GM12878 (cell line): ENCODE data around the gene PGC. TPM values are rescaled to one million over a fixed set of nuclear protein-coding genes. Genes with fewer than 3 reads are reported as not detected.
A peak's percentile ranks its signal among the peaks of the same experiment; 100 is the strongest.

ENCODE experiments used
- ATAC-seq: fragments of 200-7000 bp; cut with Tn5 transposase; 3 replicates; pipeline ENCODE4 v1.9.1; 2020; ENCODE audit warnings: mild to moderate bottlenecking, moderate library complexity
- BruUV-seq: library from RNA; stranded (reverse); fragments of 400-500 nt; replicated peaks from 2 replicates; lab custom pipeline; 2021; lab: Mats Ljungman, UMichigan
- CTCF ChIA-PET: fragments of 300-600 bp; sonication (Branson Sonifier 250); formaldehyde crosslinking; extraction: SDS; loops from one replicate; lab custom pipeline; 2021; ENCODE audit warnings: inconsistent platforms; lab: Yijun Ruan, JAX
- POLR2A ChIA-PET: fragments of 350-600 bp; formaldehyde crosslinking; extraction: SDS; loops from one replicate; lab custom pipeline; 2021; ENCODE audit warnings: inconsistent platforms; lab: Charles Lee
- RAD21 ChIA-PET: fragments of 300-600 bp; sonication (Branson Sonifier 250); formaldehyde crosslinking; loops from one replicate; lab custom pipeline; 2023; ENCODE audit warnings: antibody characterized with exemption; ENCODE audit not compliant: unreplicated experiment; lab: Charles Lee
- SMC1A ChIA-PET: fragments of 300-600 bp; sonication (Branson Sonifier 250); formaldehyde crosslinking; loops from one replicate; lab custom pipeline; 2023; ENCODE audit not compliant: unreplicated experiment, uncharacterized antibody; lab: Charles Lee
- DNase-seq: peaks from one replicate; pipeline ENCODE4 v3.0.0-alpha.2; 2011; ENCODE audit warnings: low read depth, low spot score
- FAIRE-seq: peaks from 3 replicates; lab custom pipeline; 2011; peaks lifted over from hg19 to GRCh38; lab: Jason Lieb, UNC
- H2AFZ ChIP-seq: 2 replicates; pipeline ENCODE4 v1.6.0; 2011; ENCODE audit warnings: low read depth, low read length, control low read depth; ENCODE audit not compliant: control insufficient read depth
- H3K27ac ChIP-seq: 2 replicates; pipeline ENCODE4 v1.5.1; 2011; ENCODE audit warnings: control low read depth; ENCODE audit not compliant: control insufficient read depth, insufficient read depth
- H3K27me3 ChIP-seq, 2 experiments: replicated peaks in 1 of 2; 2 replicates each; pipeline versions ENCODE4 v1.6.0 to v1.6.1; 2011; ENCODE audit warnings: low read length in 1 of 2; ENCODE audit not compliant: control insufficient read depth in 2 of 2, insufficient read depth in 2 of 2
- H3K36me3 ChIP-seq, 2 experiments: 2 replicates each; pipeline ENCODE4 v1.5.1; 2011; ENCODE audit warnings: low read length in 1 of 2; ENCODE audit not compliant: control insufficient read depth in 2 of 2, insufficient read depth in 2 of 2
- H3K4me1 ChIP-seq: 2 replicates; pipeline ENCODE4 v1.6.1; 2011; ENCODE audit warnings: mild to moderate bottlenecking, low read length, moderate library complexity, mixed read lengths; ENCODE audit not compliant: control insufficient read depth, insufficient read depth
- H3K4me2 ChIP-seq: 2 replicates; pipeline ENCODE4 v1.6.0; 2011; ENCODE audit warnings: control low read depth; ENCODE audit not compliant: control insufficient read depth, insufficient read depth
- H3K4me3 ChIP-seq: fragments of 200-600 bp; sonication (generic); 2 replicates; pipeline ENCODE4 v1.5.1; 2016
- H3K79me2 ChIP-seq: 2 replicates; pipeline ENCODE4 v1.6.0; 2011; ENCODE audit warnings: low read length; ENCODE audit not compliant: control insufficient read depth, insufficient read depth
- H3K9ac ChIP-seq: 2 replicates; pipeline ENCODE4 v1.8.0; 2011; ENCODE audit warnings: low read length, control low read depth, mixed read lengths; ENCODE audit not compliant: control insufficient read depth, insufficient read depth
- H3K9me3 ChIP-seq: replicated peaks from 3 replicates; pipeline ENCODE4 v1.5.1; 2011; ENCODE audit warnings: mild to moderate bottlenecking, low read length; ENCODE audit not compliant: control insufficient read depth, insufficient read depth
- H4K20me1 ChIP-seq: 2 replicates; pipeline ENCODE4 v1.6.0; 2011; ENCODE audit not compliant: control insufficient read depth, insufficient read depth
- BMI1 ChIP-seq: fragments of 450-650 bp; IDR thresholded peaks from 2 replicates; pipeline ENCODE4 v1.6.1; 2016; ENCODE audit warnings: mild to moderate bottlenecking, moderate library complexity, borderline replicate concordance
- CREM ChIP-seq: IDR thresholded peaks from 2 replicates; pipeline ENCODE4 v1.6.1; 2014; ENCODE audit warnings: antibody characterized with exemption, low read depth
- ELK1 ChIP-seq: IDR thresholded peaks from 2 replicates; pipeline ENCODE4 v1.6.1; 2012; ENCODE audit warnings: low read depth, low read length, improper control_type of control experiment
- EZH2 ChIP-seq: IDR thresholded peaks from 2 replicates; pipeline ENCODE4 v1.6.1; 2012; ENCODE audit warnings: low read depth, mild to moderate bottlenecking, control low read depth, inconsistent platforms, low read length, borderline replicate concordance; ENCODE audit not compliant: control insufficient read depth
- IKZF1 ChIP-seq: fragments of 450-650 bp; conservative IDR thresholded peaks from 2 replicates; pipeline ENCODE4 v1.6.1; 2017; ENCODE audit warnings: antibody characterized with exemption, mild to moderate bottlenecking
- IKZF2 ChIP-seq, 2 experiments: fragments of 450-650 bp; IDR thresholded peaks; 2 replicates each; pipeline ENCODE4 v1.6.1; 2017; ENCODE audit warnings: mild to moderate bottlenecking in 2 of 2, moderate library complexity in 2 of 2
- JUND ChIP-seq: IDR thresholded peaks from 2 replicates; pipeline ENCODE4 v1.6.1; 2012; ENCODE audit warnings: low read depth, mild to moderate bottlenecking, low read length, improper control_type of control experiment, moderate library complexity
- LARP7 ChIP-seq: fragments of 450-650 bp; IDR thresholded peaks from 2 replicates; pipeline ENCODE4 v1.6.1; 2017; ENCODE audit warnings: mild to moderate bottlenecking
- MEF2B ChIP-seq: fragments of 450-650 bp; IDR thresholded peaks from 2 replicates; pipeline ENCODE4 v1.6.1; 2018; ENCODE audit warnings: mild to moderate bottlenecking, moderate library complexity; ENCODE audit not compliant: partially characterized antibody, poor library complexity, severe bottlenecking
- MYC ChIP-seq: IDR thresholded peaks from 2 replicates; pipeline ENCODE4 v1.6.1; 2011; ENCODE audit warnings: mild to moderate bottlenecking, low read length, moderate library complexity, inconsistent platforms; ENCODE audit not compliant: insufficient read depth, insufficient replicate concordance, insufficient read length, severe bottlenecking
- RELB ChIP-seq: fragments of 450-650 bp; IDR thresholded peaks from 2 replicates; pipeline ENCODE4 v1.6.1; 2017; ENCODE audit warnings: low read depth, mild to moderate bottlenecking, moderate library complexity
- SIX5 ChIP-seq: IDR thresholded peaks from 2 replicates; pipeline ENCODE4 v1.6.1; 2011; ENCODE audit warnings: mild to moderate bottlenecking, low read depth, low read length, moderate library complexity; ENCODE audit not compliant: severe bottlenecking
- SKIL ChIP-seq: fragments of 450-650 bp; IDR thresholded peaks from 2 replicates; pipeline ENCODE4 v1.6.1; 2017; ENCODE audit warnings: mild to moderate bottlenecking, low read depth, inconsistent platforms; ENCODE audit not compliant: poor library complexity, severe bottlenecking
- SMAD1 ChIP-seq: fragments of 450-650 bp; IDR thresholded peaks from 2 replicates; pipeline ENCODE4 v1.6.1; 2018; ENCODE audit warnings: mild to moderate bottlenecking, low read depth; ENCODE audit not compliant: partially characterized antibody
- STAT3 ChIP-seq: IDR thresholded peaks from 2 replicates; pipeline ENCODE4 v1.6.1; 2011; ENCODE audit warnings: low read depth, low read length, improper control_type of control experiment
- TBL1XR1 ChIP-seq: IDR thresholded peaks from 2 replicates; pipeline ENCODE4 v1.6.1; 2012; ENCODE audit warnings: low read depth, low read length, improper control_type of control experiment
- WGBS: methylation state at CpG from one replicate; pipeline ENCODE4 v1.1.6; 2016; ENCODE audit warnings: low lambda C conversion rate; ENCODE audit not compliant: insufficient replicate concordance, insufficient coverage; ENCODE audit errors: missing lambda C conversion rate; 5-methylcytosine and 5-hydroxymethylcytosine counted together
- in situ Hi-C: fragments of 300-500 bp; cut with MboI; formaldehyde crosslinking; loops from 9 replicates; pipeline ENCODE4 v1.14.3; 2018; ENCODE audit warnings: mixed read lengths
- intact Hi-C: fragments of 100-400 bp; cut with micrococcal nuclease; formaldehyde crosslinking; loops from one replicate; pipeline ENCODE4 v1.14.2; 2022; ENCODE audit not compliant: unreplicated experiment
- polyA plus RNA-seq, 11 experiments: library from polyadenylated mRNA; depleted of rRNA in 4 of 11; unstranded in 6 of 11; stranded (reverse) in 5 of 11; fragments of >200 nt; fragmentation: Nextera tagmentation in 4 of 11; fragmentation: Illumina TruSeq in 1 of 11; extraction: Ambion mirVana in 4 of 11; extraction: Trizol in 1 of 11; gene quantifications; 1 replicate in 1 of 11; 2 replicates in 10 of 11; pipeline versions ENCODE4 v1.2.1 to v1.2.3, GENCODE V29; 2011 to 2016; ENCODE audit warnings: inconsistent platforms in 2 of 11, missing spikeins in 2 of 11, low read depth in 1 of 11
- total RNA-seq, 4 experiments: library from RNA; depleted of rRNA in 3 of 4; stranded (reverse); fragments of >200 nt in 3 of 4; fragmentation: Illumina TruSeq in 1 of 4; extraction: Trizol in 1 of 4; gene quantifications; 2 replicates each; pipeline versions ENCODE4 v1.2.1 to v1.2.3, GENCODE V29; 2013 to 2021

PGC gene
- total and polyA plus RNA-seq, 10 of the 15 experiments (the other 5 are each of a cell fraction or from before 2014, with no cell fraction given), result 0.26 TPM; not detected in 9

- no peak for TF ChIP-seq MEF2B
- TF ChIP-seq SIX5, result no peak
- no peak for TF ChIP-seq STAT3
- no peak for TF ChIP-seq TBL1XR1
- TF ChIP-seq, all 136 proteins: peak for 0
These were observed 38.3 kb downstream of the PGC start (continued) for GRCh38 chr6:41708856-41709255.

- in situ Hi-C loops, result no loop called here
- ChIA-PET RAD21 (interaction anchor here (1.4 to 6.3 kb wide), 7 partner anchors 9 to 26 kb away, joined by 3 to 185 read pairs (median 30); partner anchors contain the start of gene TFEB), SMC1A (interaction anchor here (1.0 to 7.2 kb wide), 6 partner anchors 9 to 384 kb away, joined by 3 to 168 read pairs (median 42); no protein-coding TSS in a partner anchor), CTCF (interaction anchor here (0.8 to 4.6 kb wide), 14 partner anchors 9 to 68 kb away, joined by 3 to 87 read pairs (median 17); no protein-coding TSS in a partner anchor), POLR2A (interaction anchor here (6.1 kb wide), 2 partner anchors 13 to 24 kb away, joined by 180 to 210 read pairs; partner anchors contain the start of gene TFEB)
- Histone ChIP-seq H3K79me2 (peaks cover 89% of the 10 kb centered on the region), H3K9ac (peak overlapping the region; percentile 99), H3K27ac (peak overlapping the region; percentile 99), H3K9me3 (no peaks in the 10 kb centered on the region), H3K4me1 (peaks cover 47% of the 10 kb centered on the region), H4K20me1 (no peaks in the 10 kb centered on the region; the same call in 1 of the 2 replicates), H3K36me3 (peaks cover 13 to 20% of the 10 kb centered on the region in 2 experiments), H2AFZ (no peak overlapping the region), H3K4me3 (peak overlapping the region; percentile 85), H3K4me2 (peak overlapping the region; percentile 99), H3K27me3 (no peaks in the 10 kb centered on the region)
- BruUV-seq, result no TSS peak
- peak; percentile 6 for ATAC-seq
- WGBS, result under 1% methylated on average over 14 of the region's 14 CpGs
- intact Hi-C loops, result loop anchor here (2.0 to 10.0 kb wide), 3 partner anchors 17 to 337 kb away; partner anchors contain the start of gene FRS3
- peak; percentile 88 for FAIRE-seq
- no peak for DNase-seq
- TF ChIP-seq SKIL (no peak), EZH2 (no peak), SMAD1 (no peak), BMI1 (no peak), ELK1 (no peak), JUND (no peak), CREM (no peak), IKZF2 (IDR thresholded peaks at IDR 0.05) (peak; percentile 54 to 63), IKZF1 (peak; percentile 77), RELB (peak; percentile 35; the same call in 1 of the 2 replicates), STAT3 (no peak), MYC (peak; percentile 87), LARP7 (peak; percentile 51; the same call in 1 of the 2 replicates)
These were observed 39.5 kb downstream of the PGC start for GRCh38 chr6:41707565-41708200.
